ENCODE measurements around the gene ZNF22. TPM values are rescaled to one million over a fixed set of nuclear protein-coding genes. Genes with fewer than 3 reads are reported as not detected.

Gene ZNF22
- total RNA-seq, 5 donors from 2014 or later (not counting 1 experiment from before 2014, with no cell fraction given) = 18.4 to 27.5 (median 21.1) TPM

GRCh38 chr10:45052700-45053099 is 52.0 kb downstream of the ZNF22 start:
- Mint-ChIP-seq H3K9me3 (peaks cover 8 to 17% (median 9%) of the 10 kb centered on the region in 3 donors), H3K27me3 (peaks cover 8 to 16% of the 10 kb centered on the region in 2 donors), H3K36me3 (no peaks in the 10 kb centered on the region), H3K4me1 (no peaks in the 10 kb centered on the region), H3K27ac (no peak overlapping the region), H3K4me3 (no peak overlapping the region)
- Histone ChIP-seq H3K27ac (ENCODE audit: low read length) (no peak overlapping the region), H3K27me3 (replicated peaks in 1 of 2; ENCODE audit: control insufficient read depth in 2 of 2, extremely low read depth in 1 of 2, insufficient read depth in 2 of 2, low read length in 1 of 2) (peaks cover 0 to 1% of the 10 kb centered on the region in 2 experiments), H3K4me1 (ENCODE audit: control insufficient read depth in 1 of 2, extremely low read depth in 1 of 2, insufficient read depth in 2 of 2, low read length in 2 of 2) (no peaks in the 10 kb centered on the region), H3K36me3 (ENCODE audit: control insufficient read depth in 2 of 2, extremely low read depth in 1 of 2, insufficient read depth in 1 of 2, low read length in 1 of 2) (no peaks in the 10 kb centered on the region), H3K4me3 (ENCODE audit: control insufficient read depth in 1 of 2, extremely low read depth in 1 of 2, low read length in 1 of 2) (no peak overlapping the region), H3K9me3 (no peaks in the 10 kb centered on the region)
- ChIA-PET CTCF (no interaction called here), POLR2A (no interaction called here)
- WGBS (ENCODE audit: insufficient coverage) = no CpG with 5 or more reads among the region's 1 CpG
- DNase-seq = no peak
- ATAC-seq (replicated peaks in 1 of 4) = no peak

- ATAC-seq (replicated peaks in 1 of 4) (no peak), DNase-seq (no peak)
- Mint-ChIP-seq H3K4me3 (no peak overlapping the region), H3K36me3 (no peaks in the 10 kb centered on the region), H3K27ac (no peak overlapping the region), H3K9me3 (peaks cover 8 to 13% (median 9%) of the 10 kb centered on the region in 3 donors), H3K4me1 (no peaks in the 10 kb centered on the region), H3K27me3 (peaks cover 8 to 16% of the 10 kb centered on the region in 2 donors)
- POLR2A ChIA-PET = interaction anchor here in 1 of 2 donors (0.7 kb wide), 1 partner anchor 10 kb away, joined by 3 read pairs; no protein-coding TSS in a partner anchor
- WGBS (ENCODE audit: insufficient coverage) = no CpG with 5 or more reads among the region's 1 CpG
- Histone ChIP-seq H3K36me3 (ENCODE audit: control insufficient read depth in 2 of 2, extremely low read depth in 1 of 2, insufficient read depth in 1 of 2, low read length in 1 of 2) (no peaks in the 10 kb centered on the region), H3K27ac (ENCODE audit: low read length) (no peak overlapping the region), H3K4me1 (ENCODE audit: control insufficient read depth in 1 of 2, extremely low read depth in 1 of 2, insufficient read depth in 2 of 2, low read length in 2 of 2) (no peaks in the 10 kb centered on the region), H3K4me3 (ENCODE audit: control insufficient read depth in 1 of 2, extremely low read depth in 1 of 2, low read length in 1 of 2) (no peak overlapping the region), H3K9me3 (no peaks in the 10 kb centered on the region), H3K27me3 (replicated peaks in 1 of 2; ENCODE audit: control insufficient read depth in 2 of 2, extremely low read depth in 1 of 2, insufficient read depth in 2 of 2, low read length in 1 of 2) (no peaks in the 10 kb centered on the region)
- CTCF ChIA-PET = no interaction called here
These were observed 52.9 kb downstream of the ZNF22 start for GRCh38 chr10:45053569-45054100.

Other genes with a start within 250 kb of the ZNF22 start
- under 1 TPM in 1 of 5 donors, not detected in 4; 0.13 TPM for gene TMEM72, start 89.6 kb upstream of the ZNF22 start, total RNA-seq
- gene RASSF4, start 41.1 kb upstream of the ZNF22 start, total RNA-seq = 1 to 10 TPM in 4 of 5 donors, under 1 TPM in 1; 0.55 to 2.8 (median 1.7) TPM
- under 1 TPM in 3 of 5 donors, not detected in 2; 0.30 to 0.66 (median 0.35) TPM for gene DEPP1, start 22.1 kb upstream of the ZNF22 start, total RNA-seq

All from T-cell (primary cell).